Upper lobe of left lung (tissue), 6 donors: Measurements from ENCODE around the gene OR52D1. TPM values are rescaled to one million over a fixed set of nuclear protein-coding genes. Genes with fewer than 3 reads are reported as not detected.

ENCODE experiments used
- ATAC-seq, 2 donors: fragments of 200-7000 bp; cut with Tn5 transposase; one replicate each; pipeline ENCODE4 v1.9.1; 2022; ENCODE audit warnings: mild to moderate bottlenecking in 2 of 2, moderate library complexity in 2 of 2; ENCODE audit not compliant: low FRiP score in 2 of 2
- DNase-seq, 2 donors: peaks; one replicate each; pipeline ENCODE4 v3.0.0-alpha.2; 2019 to 2020
- H3K27ac ChIP-seq, 4 donors: fragments of 200-600 bp; sonication (generic); one replicate each; pipeline ENCODE4 v1.5.1; 2016 to 2019
- H3K27me3 ChIP-seq, 4 donors: fragments of 200-600 bp; sonication (generic); one replicate each; pipeline ENCODE4 v1.5.1; 2017 to 2019
- H3K36me3 ChIP-seq, 4 donors: fragments of 200-600 bp; sonication (generic); one replicate each; pipeline ENCODE4 v1.5.1; 2016 to 2019
- H3K4me1 ChIP-seq, 4 donors: fragments of 200-600 bp; sonication (generic); one replicate each; pipeline ENCODE4 v1.5.1; 2018 to 2019
- H3K4me3 ChIP-seq, 4 donors: fragments of 200-600 bp; sonication (generic); one replicate each; pipeline ENCODE4 v1.5.1; 2017 to 2019; ENCODE audit warnings: mild to moderate bottlenecking in 2 of 4, moderate library complexity in 1 of 4
- H3K9me3 ChIP-seq, 4 donors: fragments of 200-600 bp; sonication (generic); one replicate each; pipeline ENCODE4 v1.5.1; 2018 to 2019
- CTCF ChIP-seq, 6 experiments: fragments of 450-650 bp in 4 of 6; fragments of 200-600 bp in 2 of 6; sonication (generic) in 2 of 6; IDR thresholded peaks; one replicate each; pipeline ENCODE4 v1.5.1; 2016 to 2019; ENCODE audit warnings: antibody characterized with exemption in 6 of 6
- EP300 ChIP-seq, 4 donors: sonication (generic); formaldehyde crosslinking; IDR thresholded peaks; one replicate each; pipeline ENCODE4 v1.5.1; 2017; ENCODE audit warnings: antibody characterized with exemption in 4 of 4, control low read depth in 2 of 4
- POLR2A ChIP-seq, 4 donors: fragments of 450-650 bp; IDR thresholded peaks; one replicate each; pipeline ENCODE4 v1.5.1; 2016 to 2017; ENCODE audit warnings: antibody characterized with exemption in 4 of 4, mild to moderate bottlenecking in 2 of 4
- POLR2AphosphoS5 ChIP-seq, 2 donors: sonication (generic); formaldehyde crosslinking; IDR thresholded peaks; one replicate each; pipeline ENCODE4 v1.5.1; 2017; ENCODE audit warnings: antibody characterized with exemption in 2 of 2
- WGBS, 2 donors: methylation state at CpG; one replicate each; pipeline ENCODE4 v1.1.5; 2017 to 2018; 5-methylcytosine and 5-hydroxymethylcytosine counted together
- total RNA-seq, 6 donors: library from RNA; depleted of rRNA in 4 of 6; stranded (reverse); fragments of >200 nt in 4 of 6; gene quantifications; one replicate each; pipeline versions ENCODE4 v1.1.0 to v1.2.1, GENCODE V29; 2016 to 2021
- donor health status: DM: no; HTN: no; CAD: no; lungs with moderate emphysema.
- donor health status: DM: no; HTN: yes; CAD: no; lungs with severe emphysema.

OR52D1 gene
- total RNA-seq, result not detected

DNA sequence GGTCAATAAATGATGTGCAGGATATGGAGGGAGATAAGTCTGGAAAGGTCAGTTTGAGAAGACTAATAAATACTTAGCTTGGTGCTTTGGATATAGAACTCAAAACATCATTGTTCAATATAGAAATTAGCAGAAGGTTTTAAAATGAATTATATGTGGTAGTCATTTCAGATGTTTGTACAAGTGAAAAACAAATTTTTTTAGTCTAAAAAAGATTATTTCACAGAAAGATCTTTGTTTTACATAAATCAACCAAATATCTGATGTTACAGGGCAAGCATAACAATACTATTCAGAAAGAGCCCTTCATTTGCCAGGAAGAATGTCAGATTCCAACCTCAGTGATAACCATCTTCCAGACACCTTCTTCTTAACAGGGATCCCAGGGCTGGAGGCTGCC, at the start of gene OR52D1:
TSS of gene OR52D1 (plus strand) at position 301 of the 400 bp plus-strand sequence. CDS start at position 323, 22 bp downstream.
- no peak for ATAC-seq

DNA sequence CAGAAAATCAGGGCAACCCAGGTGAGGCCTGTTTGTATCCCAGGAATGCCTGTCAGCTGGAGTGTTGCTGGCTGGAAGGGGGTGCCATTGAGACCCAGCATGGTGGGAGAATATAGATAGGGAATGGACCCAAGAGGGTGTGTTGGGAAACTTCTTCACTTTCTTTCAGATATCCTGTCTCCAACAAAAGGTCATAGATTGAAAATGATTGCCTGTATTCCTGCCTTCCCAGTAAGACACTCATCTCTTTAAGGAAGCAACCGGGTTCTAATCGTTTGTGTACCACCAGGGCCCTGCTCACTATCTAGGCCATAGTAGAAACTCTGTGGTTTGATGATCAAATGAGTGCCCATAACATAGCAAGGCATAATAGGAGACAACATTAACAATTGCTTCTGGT, 47.1 kb upstream of the OR52D1 start, which contains the start of gene OR51I1:
TSS of gene OR51I1 (minus strand) at position 101 of the 400 bp plus-strand sequence. CDS start at position 101, 0 bp downstream.
- no peaks in the 10 kb centered on the region for H3K27me3 ChIP-seq
- DNase-seq, result no peak
- 35 to 38% methylated on average over 2 of the region's 2 CpGs for WGBS, 2 donors
- no peak within 1 kb of the TSS for H3K27ac ChIP-seq
- no peak for TF ChIP-seq EP300 (IDR thresholded peaks at IDR 0.05)
- TF ChIP-seq POLR2AphosphoS5 (IDR thresholded peaks at IDR 0.05), result no peak
- TF ChIP-seq POLR2A (IDR thresholded peaks at IDR 0.05), result no peak
- no peak for TF ChIP-seq CTCF (IDR thresholded peaks at IDR 0.05)
- H3K36me3 ChIP-seq, result no peaks in the 10 kb centered on the region
- no peak within 1 kb of the TSS for H3K4me3 ChIP-seq
- ATAC-seq, result no peak
- no peaks in the 10 kb centered on the region for H3K9me3 ChIP-seq
- no peaks in the 10 kb centered on the region for H3K4me1 ChIP-seq

More for the DNA sequence above, at the start of gene OR52D1:
- no peak for TF ChIP-seq POLR2A (IDR thresholded peaks at IDR 0.05)
- no peak for TF ChIP-seq POLR2AphosphoS5 (IDR thresholded peaks at IDR 0.05)
- no peak for TF ChIP-seq CTCF (IDR thresholded peaks at IDR 0.05)
- no peak for TF ChIP-seq EP300 (IDR thresholded peaks at IDR 0.05)
- H3K4me1 ChIP-seq, result no peaks in the 10 kb centered on the region
- H3K27ac ChIP-seq, result no peak within 1 kb of the TSS
- no peaks in the 10 kb centered on the region for H3K27me3 ChIP-seq
- H3K36me3 ChIP-seq, result no peaks in the 10 kb centered on the region
- DNase-seq, result no peak
- no peak within 1 kb of the TSS for H3K4me3 ChIP-seq
- no peaks in the 10 kb centered on the region for H3K9me3 ChIP-seq

GRCh38 chr11:5443835-5444393, 44.6 kb upstream of the OR52D1 start:
- no peak overlapping the region for H3K27ac ChIP-seq
- no peaks in the 10 kb centered on the region for H3K27me3 ChIP-seq
- ATAC-seq (no peak), DNase-seq (no peak)
- H3K36me3 ChIP-seq, result no peaks in the 10 kb centered on the region
- no peak overlapping the region for H3K4me3 ChIP-seq
- WGBS, 2 donors, result 28 to 67% methylated on average over 2 of the region's 2 CpGs
- H3K9me3 ChIP-seq, result no peaks in the 10 kb centered on the region
- TF ChIP-seq POLR2AphosphoS5 (IDR thresholded peaks at IDR 0.05) (no peak), EP300 (IDR thresholded peaks at IDR 0.05) (no peak), POLR2A (IDR thresholded peaks at IDR 0.05) (no peak), CTCF (IDR thresholded peaks at IDR 0.05) (no peak)
- no peaks in the 10 kb centered on the region for H3K4me1 ChIP-seq

DNA sequence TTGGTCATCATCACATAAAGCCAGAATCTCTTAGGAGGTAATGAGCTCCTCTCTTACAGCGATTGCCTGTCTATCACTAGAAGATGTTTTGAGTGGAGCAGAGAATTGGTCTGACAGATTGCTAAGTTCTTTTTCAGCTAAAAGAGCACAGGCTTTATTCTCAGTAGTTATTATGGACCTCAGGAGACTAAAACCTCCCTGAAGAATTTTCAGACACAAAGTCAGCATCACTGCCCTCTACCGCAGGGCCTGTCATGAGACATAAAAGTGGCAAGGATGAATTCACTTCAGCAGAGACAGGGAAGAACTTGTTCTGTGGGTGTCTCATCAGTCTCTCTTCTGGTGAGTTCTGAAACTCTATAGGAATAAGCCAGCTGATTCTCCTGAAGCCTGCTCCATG, 39.5 kb upstream of the OR52D1 start, which contains the start of gene OR51I2:
TSS of gene OR51I2 (plus strand) at position 301 of the 400 bp plus-strand sequence. CDS start 4,166 bp downstream, outside the sequence.
- H3K4me1 ChIP-seq, result no peaks in the 10 kb centered on the region
- ATAC-seq (no peak), DNase-seq (no peak)
- H3K4me3 ChIP-seq, result no peak within 1 kb of the TSS
- WGBS, 2 donors, result 90 to 93% methylated on average over 2 of the region's 2 CpGs
- no peak for TF ChIP-seq CTCF (IDR thresholded peaks at IDR 0.05)
- no peak for TF ChIP-seq EP300 (IDR thresholded peaks at IDR 0.05)
- no peak for TF ChIP-seq POLR2AphosphoS5 (IDR thresholded peaks at IDR 0.05)
- TF ChIP-seq POLR2A (IDR thresholded peaks at IDR 0.05), result no peak
- no peak within 1 kb of the TSS for H3K27ac ChIP-seq
- H3K36me3 ChIP-seq, result no peaks in the 10 kb centered on the region
- H3K9me3 ChIP-seq, result no peaks in the 10 kb centered on the region
- H3K27me3 ChIP-seq, result no peaks in the 10 kb centered on the region

DNA sequence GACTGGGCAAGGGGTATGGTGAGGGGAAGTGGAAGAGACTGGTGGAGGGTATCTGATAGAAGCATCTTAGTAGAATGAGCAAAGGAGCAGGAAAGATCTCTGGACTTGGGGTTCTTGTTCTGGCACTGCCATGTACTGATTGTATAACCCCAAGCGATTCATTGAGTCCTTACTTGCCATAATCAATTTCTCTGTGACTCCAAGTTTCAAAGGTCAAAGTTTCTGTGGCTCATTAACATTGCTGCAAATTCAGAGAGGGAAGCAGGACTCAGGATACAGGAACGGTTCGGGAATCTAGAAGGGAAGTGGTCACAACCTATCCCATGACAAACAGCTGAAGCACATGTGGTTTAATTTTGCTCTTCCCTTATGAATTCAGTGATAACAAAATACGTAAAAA, 39.1 kb upstream of the OR52D1 start:
- TF ChIP-seq EP300 (IDR thresholded peaks at IDR 0.05) (no peak), POLR2A (IDR thresholded peaks at IDR 0.05) (no peak), POLR2AphosphoS5 (IDR thresholded peaks at IDR 0.05) (no peak), CTCF (IDR thresholded peaks at IDR 0.05) (no peak)
- no peak for DNase-seq
- no peak overlapping the region for H3K4me3 ChIP-seq
- 84 to 92% methylated on average over 4 of the region's 4 CpGs for WGBS, 2 donors
- H3K9me3 ChIP-seq, result no peaks in the 10 kb centered on the region
- H3K27me3 ChIP-seq, result no peaks in the 10 kb centered on the region
- ATAC-seq, result no peak
- no peak overlapping the region for H3K27ac ChIP-seq
- no peaks in the 10 kb centered on the region for H3K4me1 ChIP-seq
- no peaks in the 10 kb centered on the region for H3K36me3 ChIP-seq
